GM21447 (cell line): ENCODE data around the gene CDK12.
"Not testable (repeated sequence)": the region's sequence is repeated elsewhere in the genome, so short reads cannot be mapped to it uniquely, and the experiment has no call there.

Experiments
- ATAC-seq: cut with Tn5 transposase; IDR thresholded peaks from one replicate; pipeline ENCODE4 v1.9.1; 2021; ENCODE audit not compliant: unreplicated experiment

The CDK12 gene

GRCh38 chr17:39496921-39497320 lies 35.6 kb downstream of the CDK12 start:
- ATAC-seq: not testable (repeated sequence)

- no peak for ATAC-seq
Measured at GRCh38 chr17:39507511-39507910, 46.2 kb downstream of the CDK12 start.

GRCh38 chr17:39508987-39509386 lies 47.7 kb downstream of the CDK12 start:
- ATAC-seq: no peak

GRCh38 chr17:39513309-39513708 lies 52.0 kb downstream of the CDK12 start:
- ATAC-seq: no peak

GRCh38 chr17:39513915-39514314 lies 52.6 kb downstream of the CDK12 start:
- no peak for ATAC-seq

- ATAC-seq: no peak
Measured at GRCh38 chr17:39517224-39517623, 55.9 kb downstream of the CDK12 start.

GRCh38 chr17:39525801-39526506 lies 64.7 kb downstream of the CDK12 start:
- ATAC-seq: no peak

- ATAC-seq: no peak
Measured at GRCh38 chr17:39527220-39527813, 66.0 kb downstream of the CDK12 start.

- no peak for ATAC-seq
Measured at GRCh38 chr17:39529455-39529854, 68.2 kb downstream of the CDK12 start.

GRCh38 chr17:39530513-39530912 lies 69.2 kb downstream of the CDK12 start:
- ATAC-seq: no peak

GRCh38 chr17:39531252-39531651 lies 70.0 kb downstream of the CDK12 start:
- ATAC-seq: no peak

GRCh38 chr17:39533891-39534290 lies 72.6 kb downstream of the CDK12 start:
- no peak for ATAC-seq

GRCh38 chr17:39534768-39535405 lies 73.6 kb downstream of the CDK12 start:
- ATAC-seq: no peak

- ATAC-seq: no peak
Measured at GRCh38 chr17:39536468-39536867, 75.2 kb downstream of the CDK12 start.

- ATAC-seq: not testable (repeated sequence)
Measured at GRCh38 chr17:39537364-39537763, 76.1 kb downstream of the CDK12 start.

- no peak for ATAC-seq
Measured at GRCh38 chr17:39538866-39539265, 77.6 kb downstream of the CDK12 start.

GRCh38 chr17:39540611-39541010 lies 79.3 kb downstream of the CDK12 start:
- no peak for ATAC-seq

- ATAC-seq: no peak
Measured at GRCh38 chr17:39541652-39542051, 80.4 kb downstream of the CDK12 start.

- ATAC-seq: no peak
Measured at GRCh38 chr17:39543176-39543575, 81.9 kb downstream of the CDK12 start.

GRCh38 chr17:39543664-39544063 lies 82.4 kb downstream of the CDK12 start:
- ATAC-seq: no peak

- ATAC-seq: not testable (repeated sequence)
Measured at GRCh38 chr17:39544361-39544760, 83.1 kb downstream of the CDK12 start.
